LNCaP clone FGC (cell line): Measurements from ENCODE around the gene GRM1.

ENCODE experiments used
- DNase-seq: peaks from one replicate; pipeline ENCODE4 v3.0.0-alpha.2; 2011; ENCODE audit warnings: low read depth
- H3K4me3 ChIP-seq: 2 replicates; pipeline ENCODE4 v1.5.1; 2011; ENCODE audit warnings: mild to moderate bottlenecking, low read depth, low read length, control low read depth
- TF ChIP-seq, protein P1 (sequence below): IDR thresholded peaks from 2 replicates; pipeline ENCODE4 v1.5.1; 2012; ENCODE audit warnings: mild to moderate bottlenecking; ENCODE audit not compliant: control insufficient read depth, insufficient read depth; ENCODE audit errors: extremely low read depth

The GRM1 gene

DNA sequence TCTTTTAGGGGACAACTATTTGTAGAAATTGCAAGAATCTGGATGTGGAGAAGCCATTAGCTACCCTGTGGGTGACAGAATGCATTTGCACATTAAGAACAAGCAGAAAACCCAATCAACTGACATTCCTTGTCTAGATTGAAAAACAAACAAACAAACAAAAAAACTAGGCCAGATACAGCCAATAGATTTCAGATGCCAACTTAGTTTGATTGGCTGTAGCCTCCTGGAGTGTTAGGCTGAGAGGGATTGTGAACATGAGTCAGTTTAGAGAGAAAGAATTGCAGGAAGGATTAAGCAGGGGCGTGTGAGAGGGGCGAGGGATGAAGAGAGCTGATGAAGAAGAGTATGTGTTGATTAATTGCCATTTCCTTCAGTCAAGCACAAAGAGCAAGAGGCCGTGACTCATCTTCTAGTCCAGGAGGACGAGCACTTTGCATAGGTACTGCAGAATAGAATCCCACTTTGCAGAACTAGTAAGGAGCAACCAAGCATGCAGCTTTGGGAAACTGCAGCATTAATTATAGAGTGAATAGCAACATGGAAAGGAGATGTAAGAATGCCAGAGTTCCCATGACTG is 326.7 kb downstream of the GRM1 start:
- no peak for DNase-seq
- TF ChIP-seq, protein P1, sequence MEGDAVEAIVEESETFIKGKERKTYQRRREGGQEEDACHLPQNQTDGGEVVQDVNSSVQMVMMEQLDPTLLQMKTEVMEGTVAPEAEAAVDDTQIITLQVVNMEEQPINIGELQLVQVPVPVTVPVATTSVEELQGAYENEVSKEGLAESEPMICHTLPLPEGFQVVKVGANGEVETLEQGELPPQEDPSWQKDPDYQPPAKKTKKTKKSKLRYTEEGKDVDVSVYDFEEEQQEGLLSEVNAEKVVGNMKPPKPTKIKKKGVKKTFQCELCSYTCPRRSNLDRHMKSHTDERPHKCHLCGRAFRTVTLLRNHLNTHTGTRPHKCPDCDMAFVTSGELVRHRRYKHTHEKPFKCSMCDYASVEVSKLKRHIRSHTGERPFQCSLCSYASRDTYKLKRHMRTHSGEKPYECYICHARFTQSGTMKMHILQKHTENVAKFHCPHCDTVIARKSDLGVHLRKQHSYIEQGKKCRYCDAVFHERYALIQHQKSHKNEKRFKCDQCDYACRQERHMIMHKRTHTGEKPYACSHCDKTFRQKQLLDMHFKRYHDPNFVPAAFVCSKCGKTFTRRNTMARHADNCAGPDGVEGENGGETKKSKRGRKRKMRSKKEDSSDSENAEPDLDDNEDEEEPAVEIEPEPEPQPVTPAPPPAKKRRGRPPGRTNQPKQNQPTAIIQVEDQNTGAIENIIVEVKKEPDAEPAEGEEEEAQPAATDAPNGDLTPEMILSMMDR, result no peak
- H3K4me3 ChIP-seq, result no peak overlapping the region

DNA sequence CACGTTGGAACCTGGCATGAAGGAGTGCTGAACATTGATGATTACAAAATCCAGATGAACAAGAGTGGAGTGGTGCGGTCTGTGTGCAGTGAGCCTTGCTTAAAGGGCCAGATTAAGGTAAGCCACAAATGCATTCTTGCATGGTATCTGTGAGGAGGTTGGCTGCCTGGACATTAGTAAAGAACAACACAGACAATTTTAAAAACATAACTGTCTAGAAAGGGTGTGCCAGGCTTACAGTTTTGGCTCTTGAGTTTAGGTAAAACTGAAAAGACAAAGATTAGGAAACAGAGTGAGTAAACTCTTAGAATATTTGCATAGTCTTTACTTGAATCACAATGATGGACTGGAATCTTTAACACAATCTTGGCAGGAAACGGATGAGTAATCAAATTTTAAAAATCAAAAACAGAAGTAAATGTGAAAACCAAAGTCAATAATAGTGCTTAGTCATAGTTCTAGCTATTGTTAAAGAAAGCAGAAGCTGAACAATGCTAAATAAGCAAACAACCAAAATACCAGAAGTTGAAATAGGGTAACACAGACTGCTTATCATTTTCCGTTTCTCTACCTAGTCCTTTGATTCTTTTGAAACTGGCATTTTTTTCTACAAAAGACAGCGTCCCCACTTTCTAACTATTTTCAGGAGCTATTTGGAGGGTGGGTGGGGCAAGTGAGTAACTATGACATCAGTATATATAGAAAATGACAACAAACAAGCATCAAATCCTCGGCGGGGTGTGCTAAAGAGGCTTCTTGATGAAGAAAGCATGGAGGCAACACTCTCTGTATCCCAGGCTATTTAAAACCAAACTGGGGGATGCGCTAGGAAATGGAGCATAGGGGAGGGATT is 328.9 kb downstream of the GRM1 start:
- no peak overlapping the region for H3K4me3 ChIP-seq
- TF ChIP-seq, protein P1, result no peak
- DNase-seq, result no peak

DNA sequence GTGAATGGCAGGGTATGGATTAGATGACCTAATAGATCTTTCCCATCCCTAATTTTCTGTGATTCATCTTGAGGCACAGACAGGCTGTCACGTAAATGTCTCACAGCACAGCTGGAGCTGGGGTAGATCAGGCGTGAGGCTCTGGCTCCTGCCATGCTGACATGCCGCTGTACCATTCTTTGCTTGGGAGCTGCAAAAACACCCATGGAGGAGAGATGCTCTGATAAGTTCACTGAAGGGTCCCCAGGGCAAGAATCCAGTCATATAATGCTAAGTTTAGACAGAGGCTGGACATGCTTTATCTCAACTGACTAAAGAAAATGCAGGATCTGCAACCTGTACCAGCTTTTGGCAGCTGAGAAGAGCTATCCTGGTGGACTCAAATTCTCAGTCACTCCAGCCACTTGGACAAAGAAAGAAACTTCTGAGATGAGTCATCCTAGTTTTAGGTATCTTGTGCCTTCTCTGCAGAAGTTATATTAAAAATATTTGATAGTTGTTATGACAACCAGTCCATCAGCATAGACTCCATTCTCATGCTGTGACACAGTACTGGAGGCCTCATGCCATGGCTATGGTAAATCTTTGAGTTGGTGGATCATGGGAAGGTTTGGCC is 329.7 kb downstream of the GRM1 start:
- DNase-seq, result no peak
- H3K4me3 ChIP-seq, result no peak overlapping the region
- TF ChIP-seq, protein P1, result no peak

DNA sequence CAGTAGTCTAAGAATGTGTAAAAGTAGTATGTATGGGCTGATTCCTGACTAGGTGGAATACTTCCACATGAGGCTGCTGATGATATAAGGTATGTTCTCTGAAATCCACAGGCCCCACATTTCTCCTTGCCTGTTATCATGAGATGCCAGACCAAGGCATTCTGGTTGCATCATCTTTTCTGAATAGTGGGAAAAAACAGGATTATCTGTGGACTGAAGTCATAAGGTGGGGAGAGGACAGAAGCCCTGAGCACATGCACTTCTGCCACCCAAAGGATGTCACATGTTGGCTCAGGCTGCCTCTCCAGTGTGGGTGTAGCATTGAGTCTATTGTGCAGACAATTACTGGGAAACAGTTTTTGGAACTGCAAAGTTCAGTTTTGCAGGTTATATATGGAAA is 330.3 kb downstream of the GRM1 start:
- DNase-seq, result no peak
- H3K4me3 ChIP-seq, result no peak overlapping the region
- TF ChIP-seq, protein P1, result no peak

DNA sequence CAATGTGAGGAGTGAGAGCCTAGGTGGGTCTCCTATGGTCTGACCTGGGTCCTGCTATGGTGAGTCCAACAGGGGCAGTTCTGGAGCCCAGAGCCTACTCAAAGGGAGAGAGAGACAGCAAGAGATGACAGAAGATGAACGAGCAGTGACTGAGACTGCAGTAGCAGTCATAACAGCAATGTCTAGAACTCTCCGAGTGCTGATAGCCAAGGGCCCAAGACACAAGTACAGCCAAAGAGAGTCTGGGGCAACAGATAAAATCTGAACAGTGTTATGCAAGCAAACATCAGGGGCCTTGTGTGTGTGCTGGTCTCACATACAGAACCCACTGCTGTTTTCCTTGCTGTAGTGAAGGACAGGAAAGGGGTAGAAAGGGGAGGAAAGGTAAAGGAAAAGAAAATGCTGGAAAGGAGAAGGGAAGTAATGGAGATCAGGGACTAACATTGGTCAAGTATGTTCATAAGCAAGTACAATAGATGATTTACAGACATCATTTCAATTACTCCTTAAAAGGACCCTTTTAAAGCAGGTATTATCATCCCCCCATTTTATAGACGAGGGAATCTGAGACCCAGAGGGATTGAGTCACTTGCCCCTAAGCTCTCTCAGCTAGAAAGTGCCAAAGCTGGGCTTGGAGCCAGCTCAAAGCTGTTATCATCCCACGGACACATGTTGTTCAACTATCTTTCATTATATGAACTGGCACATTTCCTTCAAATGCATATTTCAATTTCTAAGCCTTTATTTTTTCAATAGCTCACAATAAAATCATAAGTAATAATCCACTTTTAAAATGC is 332.5 kb downstream of the GRM1 start:
- no peak for DNase-seq

More for the DNA sequence above, 332.5 kb downstream of the GRM1 start:
- no peak overlapping the region for H3K4me3 ChIP-seq
- TF ChIP-seq, protein P1, result no peak
